CD4-positive, alpha-beta T cell (primary cell): ENCODE measurements around the gene GLTP. TPM values are rescaled to one million over a fixed set of nuclear protein-coding genes. Genes with fewer than 3 reads are reported as not detected.

Experiments used
- ATAC-seq: fragments of 200-7000 bp; cut with Tn5 transposase; one replicate; pipeline ENCODE4 v1.10.0; 2022; ENCODE audit warnings: mild to moderate bottlenecking; ENCODE audit not compliant: poor library complexity
- CTCF ChIA-PET: fragments of 350-600 bp; sonication (Branson Sonifier 250); formaldehyde crosslinking; loops from one replicate; lab custom pipeline; 2021; ENCODE audit warnings: antibody characterized with exemption, inconsistent platforms; lab: Charles Lee
- POLR2A ChIA-PET: fragments of 350-600 bp; sonication (Branson Sonifier 250); formaldehyde crosslinking; loops from one replicate; lab custom pipeline; 2021; ENCODE audit warnings: antibody characterized with exemption, inconsistent platforms; lab: Charles Lee
- DNase-seq, 14 experiments: peaks; one replicate each; pipeline ENCODE4 v3.0.0-alpha.2; 2013 to 2020; ENCODE audit warnings: mixed read lengths in 2 of 14
- H3K27ac ChIP-seq, 2 donors: one replicate each; pipeline versions ENCODE4 v1.5.1 to v1.7.0; 2013; ENCODE audit warnings: low read length in 2 of 2, low read depth in 1 of 2, mild to moderate bottlenecking in 1 of 2
- H3K27me3 ChIP-seq, 2 experiments: 1 replicate in 1 of 2; 2 replicates in 1 of 2; pipeline versions ENCODE4 v1.6.1 to v1.7.0; 2013; ENCODE audit warnings: low read length in 2 of 2, control low read depth in 1 of 2, mild to moderate bottlenecking in 1 of 2, moderate library complexity in 1 of 2; ENCODE audit not compliant: insufficient read depth in 2 of 2, control insufficient read depth in 1 of 2
- H3K36me3 ChIP-seq: one replicate; pipeline ENCODE4 v1.6.1; 2013; ENCODE audit warnings: low read length, control low read depth; ENCODE audit not compliant: insufficient read depth
- H3K4me1 ChIP-seq: one replicate; pipeline ENCODE4 v1.6.1; 2013; ENCODE audit warnings: low read length, control low read depth; ENCODE audit not compliant: insufficient read depth
- H3K4me3 ChIP-seq: one replicate; pipeline ENCODE4 v1.5.1; 2013; ENCODE audit warnings: mild to moderate bottlenecking, low read length, moderate library complexity
- H3K9me3 ChIP-seq, 2 experiments: 1 replicate in 1 of 2; 2 replicates in 1 of 2; pipeline versions ENCODE4 v1.6.1 to v1.7.0; 2013; ENCODE audit warnings: low read length in 2 of 2, mild to moderate bottlenecking in 2 of 2, control low read depth in 1 of 2, moderate library complexity in 1 of 2; ENCODE audit not compliant: control insufficient read depth in 1 of 2, insufficient read depth in 1 of 2
- H3K27ac Mint-ChIP-seq: one replicate; pipeline ENCODE4 v1.8.0; 2020; ENCODE audit warnings: mixed read lengths
- H3K27me3 Mint-ChIP-seq: one replicate; pipeline ENCODE4 v1.8.0; 2021; ENCODE audit warnings: mixed read lengths
- H3K36me3 Mint-ChIP-seq: one replicate; pipeline ENCODE4 v1.8.0; 2021; ENCODE audit warnings: low read depth, mixed read lengths
- H3K4me1 Mint-ChIP-seq: one replicate; pipeline ENCODE4 v1.8.0; 2021; ENCODE audit warnings: low read depth, mixed read lengths
- H3K4me3 Mint-ChIP-seq: one replicate; pipeline ENCODE4 v1.8.0; 2020; ENCODE audit warnings: mild to moderate bottlenecking, mixed read lengths
- H3K9me3 Mint-ChIP-seq: one replicate; pipeline ENCODE4 v1.8.0; 2020; ENCODE audit warnings: mixed read lengths
- intact Hi-C, 2 experiments: fragments of 100-400 bp; cut with DNase I in 1 of 2; cut with micrococcal nuclease in 1 of 2; formaldehyde crosslinking; loops; one replicate each; pipeline versions ENCODE4 v1.15.1 to v1.9.0; 2023 to 2025; cut with DNase I, micrococcal nuclease
- total RNA-seq, 174 experiments: library from RNA in 2 of 174; stranded (reverse) in 2 of 174; gene quantifications; one replicate each; pipeline ENCODE4 v1.2.3 and lab custom pipeline; 2021 to 2026
- TF ChIP-seq, protein P1 (sequence below): fragments of 200-600 bp; IDR thresholded peaks from one replicate; pipeline ENCODE4 v1.8.0; 2022; ENCODE audit warnings: antibody characterized with exemption, mild to moderate bottlenecking

GLTP gene
- total RNA-seq, 2 experiments from 2014 or later, result 24.8 to 25.2 TPM

DNA sequence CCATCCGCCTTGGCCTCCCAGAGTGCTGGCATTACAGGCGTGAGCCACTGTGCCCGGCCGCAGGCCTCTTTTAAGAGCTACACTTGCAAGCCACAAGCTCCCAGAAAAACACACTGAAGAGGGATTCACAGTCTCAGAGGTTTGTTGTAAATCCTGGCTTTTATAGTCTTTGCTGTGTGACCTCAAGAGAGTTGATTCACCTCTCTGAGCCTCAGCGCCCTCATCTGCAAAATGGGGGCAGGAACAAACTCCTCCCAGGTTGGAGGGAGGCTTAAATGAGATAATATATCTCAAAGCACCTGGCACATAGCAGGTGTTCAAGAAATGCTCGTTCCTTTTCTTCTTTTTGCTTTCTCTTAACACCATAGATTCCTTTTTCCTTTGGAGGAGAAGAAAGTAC lies 15.8 kb upstream of the GLTP start:
- Histone ChIP-seq H3K27me3 (no peaks in the 10 kb centered on the region), H3K27ac (no peak overlapping the region), H3K4me3 (no peak overlapping the region), H3K36me3 (no peaks in the 10 kb centered on the region), H3K4me1 (peaks cover 26% of the 10 kb centered on the region), H3K9me3 (no peaks in the 10 kb centered on the region)
- Mint-ChIP-seq H3K27me3 (no peaks in the 10 kb centered on the region), H3K36me3 (peaks cover 7% of the 10 kb centered on the region), H3K9me3 (no peaks in the 10 kb centered on the region), H3K4me3 (no peak overlapping the region), H3K27ac (no peak overlapping the region), H3K4me1 (peaks cover 21% of the 10 kb centered on the region)
- POLR2A ChIA-PET, result no interaction called here
- ATAC-seq, result no peak
- intact Hi-C loops, result no loop called here
- TF ChIP-seq, protein P1, sequence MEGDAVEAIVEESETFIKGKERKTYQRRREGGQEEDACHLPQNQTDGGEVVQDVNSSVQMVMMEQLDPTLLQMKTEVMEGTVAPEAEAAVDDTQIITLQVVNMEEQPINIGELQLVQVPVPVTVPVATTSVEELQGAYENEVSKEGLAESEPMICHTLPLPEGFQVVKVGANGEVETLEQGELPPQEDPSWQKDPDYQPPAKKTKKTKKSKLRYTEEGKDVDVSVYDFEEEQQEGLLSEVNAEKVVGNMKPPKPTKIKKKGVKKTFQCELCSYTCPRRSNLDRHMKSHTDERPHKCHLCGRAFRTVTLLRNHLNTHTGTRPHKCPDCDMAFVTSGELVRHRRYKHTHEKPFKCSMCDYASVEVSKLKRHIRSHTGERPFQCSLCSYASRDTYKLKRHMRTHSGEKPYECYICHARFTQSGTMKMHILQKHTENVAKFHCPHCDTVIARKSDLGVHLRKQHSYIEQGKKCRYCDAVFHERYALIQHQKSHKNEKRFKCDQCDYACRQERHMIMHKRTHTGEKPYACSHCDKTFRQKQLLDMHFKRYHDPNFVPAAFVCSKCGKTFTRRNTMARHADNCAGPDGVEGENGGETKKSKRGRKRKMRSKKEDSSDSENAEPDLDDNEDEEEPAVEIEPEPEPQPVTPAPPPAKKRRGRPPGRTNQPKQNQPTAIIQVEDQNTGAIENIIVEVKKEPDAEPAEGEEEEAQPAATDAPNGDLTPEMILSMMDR, result no peak
- CTCF ChIA-PET, result no interaction called here
- DNase-seq, result no peak

DNA sequence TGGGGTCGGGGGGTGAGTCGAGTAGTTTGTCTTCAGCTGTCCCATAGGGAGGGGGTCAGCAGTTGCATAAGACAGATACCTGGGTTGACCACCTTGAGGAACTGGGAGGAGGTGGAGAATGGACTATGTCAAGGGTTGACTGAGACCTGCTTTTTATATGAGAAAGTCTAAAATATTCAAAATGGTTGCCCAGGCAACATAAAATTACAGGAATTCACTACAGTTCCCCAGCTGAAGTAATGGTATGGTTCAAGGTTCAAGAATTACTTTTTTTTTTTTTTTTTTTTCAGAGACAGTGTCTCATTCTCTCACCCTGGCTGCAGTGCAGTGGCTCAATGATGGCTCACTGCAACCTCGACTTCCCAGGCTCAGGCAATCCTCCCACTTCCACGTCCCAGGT lies 14.6 kb upstream of the GLTP start:
- peaks cover under 1% of the 10 kb centered on the region for H3K36me3 Mint-ChIP-seq
- no peak overlapping the region for H3K4me3 ChIP-seq
- ATAC-seq, result no peak
- H3K27ac ChIP-seq, result no peak overlapping the region
- no peak for DNase-seq
- intact Hi-C loops, result no loop called here
- no peaks in the 10 kb centered on the region for H3K36me3 ChIP-seq
- no peaks in the 10 kb centered on the region for H3K9me3 ChIP-seq
- H3K4me1 Mint-ChIP-seq, result peaks cover 16% of the 10 kb centered on the region
- H3K27ac Mint-ChIP-seq, result no peak overlapping the region
- peaks cover 24% of the 10 kb centered on the region for H3K4me1 ChIP-seq
- no peaks in the 10 kb centered on the region for H3K27me3 Mint-ChIP-seq
- TF ChIP-seq, protein P1, result no peak
- ChIA-PET CTCF (interaction anchor here (1.2 kb wide), 1 partner anchor 50 kb away, joined by 3 read pairs; no protein-coding TSS in a partner anchor), POLR2A (interaction anchor here (0.9 kb wide), 1 partner anchor 11 kb away, joined by 3 read pairs; no protein-coding TSS in a partner anchor)
- no peak overlapping the region for H3K4me3 Mint-ChIP-seq
- no peaks in the 10 kb centered on the region for H3K27me3 ChIP-seq
- H3K9me3 Mint-ChIP-seq, result no peaks in the 10 kb centered on the region

DNA sequence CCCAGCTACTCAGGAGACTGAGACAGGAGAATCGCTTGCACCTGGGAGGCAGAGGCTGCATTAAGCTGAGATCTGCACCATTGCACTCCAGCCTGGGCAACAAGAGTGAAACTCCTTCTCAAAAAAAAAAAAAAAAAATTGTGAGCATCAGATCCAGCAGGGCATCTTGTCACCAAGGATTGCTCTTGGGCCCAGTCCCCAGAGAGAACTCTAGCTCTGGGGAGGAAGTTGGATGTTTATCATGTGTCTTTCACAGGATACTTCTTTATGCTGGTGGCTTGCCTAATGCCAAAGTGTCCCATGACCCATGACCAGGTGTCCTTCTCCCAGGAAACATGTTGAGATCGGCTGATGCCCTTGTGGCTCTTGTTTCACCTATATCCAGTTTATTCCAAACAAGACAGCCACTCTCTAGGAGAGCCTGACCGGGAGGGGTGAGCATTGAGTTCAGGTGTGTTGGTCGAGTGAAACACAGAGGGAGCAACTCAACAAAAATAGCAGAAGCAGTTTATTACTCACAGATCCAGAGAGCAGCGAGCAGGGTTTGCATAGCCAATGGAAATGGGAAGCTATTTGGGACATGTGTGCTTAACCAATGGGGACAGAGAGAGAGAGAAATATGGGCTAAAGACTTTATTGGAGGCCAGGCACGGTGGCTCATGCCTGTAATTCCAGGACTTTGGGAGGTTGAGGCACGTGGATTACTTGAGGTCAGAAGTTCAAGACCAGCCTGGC lies 13.1 kb upstream of the GLTP start:
- DNase-seq (no peak), ATAC-seq (no peak)
- Mint-ChIP-seq H3K27ac (no peak overlapping the region), H3K36me3 (no peaks in the 10 kb centered on the region), H3K9me3 (no peaks in the 10 kb centered on the region), H3K27me3 (no peaks in the 10 kb centered on the region), H3K4me3 (no peak overlapping the region), H3K4me1 (peaks cover 25% of the 10 kb centered on the region)
- ChIA-PET CTCF (interaction anchor here (0.7 kb wide), 1 partner anchor 35 kb away, joined by 5 read pairs; no protein-coding TSS in a partner anchor), POLR2A (no interaction called here)
- TF ChIP-seq, protein P1, result no peak
- intact Hi-C loops, result no loop called here
- Histone ChIP-seq H3K36me3 (no peaks in the 10 kb centered on the region), H3K27me3 (no peaks in the 10 kb centered on the region), H3K27ac (no peak overlapping the region), H3K4me3 (no peak overlapping the region), H3K9me3 (no peaks in the 10 kb centered on the region), H3K4me1 (peaks cover 32% of the 10 kb centered on the region)
